ENCODE results near the gene CMTM5. TPM values are rescaled to one million over a fixed set of nuclear protein-coding genes. Genes with fewer than 3 reads are reported as not detected.

Gene CMTM5
- polyA plus RNA-seq, 3 donors from 2014 or later: 0.27 to 4.0 TPM; not detected in 1

DNA sequence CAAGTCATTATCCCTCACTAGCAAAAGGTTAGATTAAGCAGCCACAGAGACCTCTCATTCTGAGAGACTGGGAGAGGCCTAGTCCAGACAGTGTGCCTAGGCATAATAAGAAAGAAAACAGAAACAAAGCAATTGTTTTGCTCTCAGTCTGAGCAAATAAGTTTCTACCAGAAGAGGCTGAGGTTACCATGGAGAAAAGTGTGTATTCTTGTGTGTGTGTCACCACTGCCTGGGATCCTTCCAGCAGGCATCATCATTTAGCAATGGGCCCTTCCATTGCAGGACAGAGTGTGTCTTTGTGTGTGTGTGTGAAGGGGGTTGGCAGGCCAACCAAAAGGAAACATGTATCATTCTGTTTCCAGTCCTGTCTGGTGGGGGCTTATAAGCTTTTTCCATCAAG is 15.5 kb upstream of the CMTM5 start:
- Mint-ChIP-seq H3K27ac (no peak overlapping the region), H3K9me3 (no peaks in the 10 kb centered on the region), H3K4me3 (no peak overlapping the region), H3K36me3 (no peaks in the 10 kb centered on the region), H3K4me1 (no peaks in the 10 kb centered on the region), H3K27me3 (ENCODE audit: low read depth in 3 of 3) (peaks cover 3 to 6% (median 5%) of the 10 kb centered on the region in 3 donors)
- no peak for DNase-seq

DNA sequence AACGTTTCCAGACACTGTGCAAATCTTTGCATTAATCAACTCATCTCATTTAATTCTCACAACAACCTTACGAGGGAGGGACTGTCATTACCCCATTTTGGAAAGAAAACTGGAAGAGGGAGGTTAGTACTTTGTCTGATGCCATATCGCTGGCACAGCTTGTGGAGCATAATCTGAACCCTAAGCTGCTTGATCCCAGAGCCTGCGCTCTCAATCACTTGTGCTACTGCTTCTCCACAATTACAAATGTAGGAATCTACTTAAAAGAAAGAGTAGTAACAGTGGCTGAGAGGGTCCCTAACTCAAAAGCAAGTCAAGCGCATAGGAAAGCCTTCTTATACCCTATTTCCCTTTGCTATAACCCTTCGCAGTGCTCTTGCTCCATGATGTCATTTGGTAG is 15.1 kb upstream of the CMTM5 start:
- no peak for DNase-seq
- Mint-ChIP-seq H3K27me3 (ENCODE audit: low read depth in 3 of 3) (peaks cover 3 to 5% (median 4%) of the 10 kb centered on the region in 3 donors), H3K4me3 (no peak overlapping the region), H3K27ac (no peak overlapping the region), H3K9me3 (no peaks in the 10 kb centered on the region), H3K36me3 (no peaks in the 10 kb centered on the region), H3K4me1 (no peaks in the 10 kb centered on the region)

DNA sequence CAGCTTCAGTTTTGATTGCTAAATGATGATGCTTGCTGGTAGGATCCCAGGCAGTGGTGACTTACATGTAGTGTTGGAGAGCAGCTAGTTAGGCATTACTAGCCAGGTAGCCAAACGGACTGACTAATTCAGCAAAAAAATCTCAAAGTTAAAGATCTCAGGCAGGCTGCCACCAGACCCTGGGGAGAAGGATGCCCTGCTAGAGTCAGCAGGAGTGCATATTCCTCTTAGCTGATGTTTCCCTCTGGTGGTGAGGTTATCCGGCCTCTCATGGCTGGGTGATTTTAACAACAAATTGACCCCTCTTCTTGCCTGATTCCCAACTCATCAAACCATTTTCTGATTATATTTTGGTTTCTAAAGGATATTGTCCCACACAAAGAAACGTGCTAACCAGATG is 14.6 kb upstream of the CMTM5 start:
- H3K27me3 Mint-ChIP-seq (ENCODE audit: low read depth in 3 of 3): peaks cover 4 to 8% (median 4%) of the 10 kb centered on the region in 3 donors
- DNase-seq: no peak
- H3K4me1 Mint-ChIP-seq: no peaks in the 10 kb centered on the region
- no peak overlapping the region for H3K27ac Mint-ChIP-seq
- no peak overlapping the region for H3K4me3 Mint-ChIP-seq
- no peaks in the 10 kb centered on the region for H3K36me3 Mint-ChIP-seq
- no peaks in the 10 kb centered on the region for H3K9me3 Mint-ChIP-seq

DNA sequence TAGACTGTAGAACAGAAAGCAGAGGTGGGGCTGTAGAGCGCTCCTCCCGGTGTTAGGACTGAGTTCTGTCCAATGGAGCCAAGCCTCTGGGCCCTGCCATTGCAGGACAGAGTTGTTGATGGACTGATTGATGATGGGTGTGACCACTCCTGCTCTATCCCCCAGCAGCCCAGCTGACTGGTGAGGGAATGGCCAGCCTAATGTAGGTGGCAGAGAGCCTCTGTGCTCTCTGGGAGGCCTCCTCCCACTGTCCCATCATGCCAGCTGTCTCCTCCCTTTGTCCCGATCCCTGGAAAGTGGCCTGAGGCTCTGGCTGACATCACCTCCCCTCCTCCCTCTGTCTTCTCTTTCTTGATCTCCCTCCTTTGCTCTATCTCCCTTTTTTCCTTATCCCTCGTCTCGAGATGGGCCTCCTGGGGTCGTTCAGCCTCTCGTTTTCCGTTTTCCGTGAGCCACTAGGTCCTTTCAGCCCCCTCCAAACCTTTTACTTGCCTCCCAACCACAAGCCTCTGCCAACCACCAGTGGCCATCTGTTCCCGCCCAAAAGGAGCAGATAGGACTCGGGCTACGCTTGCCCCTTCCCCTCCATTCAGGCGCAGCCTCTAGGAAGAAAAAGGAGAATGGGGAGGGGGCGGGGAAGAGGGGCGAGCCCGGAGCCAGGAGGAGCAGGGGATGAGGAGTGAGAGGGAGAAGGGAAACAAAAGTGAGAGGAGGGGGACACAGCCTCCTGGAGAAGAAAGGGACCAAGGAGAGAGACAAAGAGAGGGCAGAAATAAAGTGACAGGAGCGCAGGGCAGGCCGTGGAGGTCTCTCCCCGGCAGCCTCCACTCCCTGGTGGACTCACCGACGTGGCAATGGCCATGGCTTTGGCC is 12.4 kb upstream of the CMTM5 start:
- DNase-seq: no peak
- Mint-ChIP-seq H3K27ac (no peak overlapping the region), H3K4me3 (no peak overlapping the region), H3K4me1 (no peaks in the 10 kb centered on the region), H3K36me3 (no peaks in the 10 kb centered on the region), H3K27me3 (ENCODE audit: low read depth in 3 of 3) (peaks cover 4 to 7% (median 6%) of the 10 kb centered on the region in 3 donors), H3K9me3 (no peaks in the 10 kb centered on the region)

DNA sequence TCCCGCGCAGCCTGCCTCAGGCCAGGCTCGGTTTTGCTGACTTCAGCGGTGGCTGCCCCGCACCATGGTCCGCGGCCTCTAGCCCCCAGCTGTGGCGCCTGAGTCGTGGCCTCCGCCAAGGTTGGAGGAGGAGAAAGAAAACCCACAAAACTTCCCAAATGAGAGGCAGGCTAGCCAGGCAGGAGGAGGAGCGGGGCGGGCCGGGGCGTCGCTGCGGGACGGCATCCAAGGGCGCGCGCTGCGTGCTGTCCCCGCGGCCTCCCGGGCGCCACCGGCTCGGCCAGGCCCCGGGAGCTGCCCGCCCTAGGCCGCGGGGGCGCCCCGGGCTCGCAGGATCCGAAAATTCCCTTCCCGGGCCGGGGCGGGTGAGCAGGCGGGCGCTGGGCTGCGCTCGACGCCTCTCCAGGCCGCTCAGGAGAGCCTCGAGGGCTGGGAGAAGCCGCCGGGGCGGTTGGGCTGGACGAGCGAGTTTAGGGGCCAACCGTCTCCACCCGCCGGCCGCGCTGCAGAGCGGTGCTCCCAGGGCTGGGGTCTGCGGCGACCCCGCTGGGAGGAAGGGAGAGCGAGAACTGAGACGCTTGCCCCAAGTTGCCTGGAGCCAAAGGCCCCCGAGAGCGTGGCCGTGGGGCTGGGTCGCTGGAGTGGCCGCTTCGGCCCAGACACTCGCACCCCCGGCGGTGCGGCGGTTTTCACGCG is 11.7 kb upstream of the CMTM5 start, which contains the start of gene EFS:
EFS (minus strand) TSS at position 137 of the 696 bp plus-strand sequence. CDS start 147 bp downstream, outside the sequence.
- no peak for DNase-seq
- no peak within 1 kb of the TSS for H3K27ac Mint-ChIP-seq
- no peak within 1 kb of the TSS for H3K4me3 Mint-ChIP-seq
- no peaks in the 10 kb centered on the region for H3K4me1 Mint-ChIP-seq
- no peaks in the 10 kb centered on the region for H3K36me3 Mint-ChIP-seq
- peaks cover 4 to 7% (median 6%) of the 10 kb centered on the region in 3 donors for H3K27me3 Mint-ChIP-seq (ENCODE audit: low read depth in 3 of 3)
- H3K9me3 Mint-ChIP-seq: no peaks in the 10 kb centered on the region

DNA sequence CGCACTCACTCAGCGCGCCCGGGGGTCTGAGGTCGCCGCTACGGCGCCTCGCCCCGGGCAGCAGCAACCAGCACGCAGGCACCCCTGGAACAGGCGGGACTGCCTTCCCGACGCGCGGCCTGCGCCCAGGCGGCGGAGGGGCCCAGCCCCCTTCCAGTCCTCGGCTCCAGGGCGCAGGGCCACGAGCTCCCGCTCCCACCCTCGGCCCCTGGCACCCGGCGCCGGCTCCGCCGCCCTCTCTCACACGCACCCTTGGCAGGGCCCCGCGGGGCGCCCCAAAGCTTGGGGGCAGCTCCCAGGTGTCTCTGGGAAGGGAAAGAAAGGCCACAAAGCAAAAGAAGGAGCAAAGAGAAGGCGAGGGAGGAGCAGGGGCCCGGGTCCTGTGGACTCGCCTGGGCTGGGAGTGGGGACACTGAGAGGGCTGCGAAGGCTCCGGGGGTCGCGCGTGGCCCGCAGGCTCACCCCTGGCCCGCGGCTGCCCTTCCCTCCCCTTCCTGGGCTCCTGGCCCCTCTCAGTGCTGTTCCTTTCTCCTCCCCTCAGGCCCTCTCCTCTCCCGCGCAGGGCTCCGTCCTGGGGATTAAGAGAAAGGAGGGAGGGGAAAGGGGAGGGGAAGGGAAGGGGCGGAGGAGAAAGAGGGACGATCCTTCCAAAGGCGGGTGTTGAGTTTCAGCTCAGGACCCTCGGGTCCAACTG is 11.0 kb upstream of the CMTM5 start:
- H3K27me3 Mint-ChIP-seq (ENCODE audit: low read depth in 3 of 3): peaks cover 4 to 7% (median 6%) of the 10 kb centered on the region in 3 donors

DNA sequence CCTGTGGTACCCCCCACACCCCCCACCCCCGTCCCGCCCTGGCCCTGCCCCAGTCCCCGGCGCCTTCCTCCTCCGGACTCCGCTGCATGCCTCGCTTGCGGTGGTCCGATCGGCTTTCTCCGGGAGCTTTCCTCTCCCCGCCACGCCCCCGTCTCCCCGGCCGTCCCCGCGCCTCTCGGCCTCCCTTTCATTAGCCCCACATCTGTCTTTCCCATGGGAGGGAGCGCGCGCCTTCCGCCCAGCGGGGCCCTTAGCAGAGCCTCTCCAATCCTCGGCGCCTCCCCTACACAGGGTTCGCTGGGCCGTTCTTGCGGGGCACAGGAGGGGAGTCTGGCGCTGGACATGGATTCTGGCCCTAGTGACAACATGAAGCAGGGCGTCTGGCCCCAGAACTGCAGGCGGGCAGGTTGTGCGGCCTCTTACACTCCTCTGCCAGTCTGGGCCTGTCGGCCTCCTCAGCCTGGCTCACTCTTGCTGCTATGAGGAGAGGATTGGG is 10.4 kb upstream of the CMTM5 start:
- no peak for DNase-seq
- Mint-ChIP-seq H3K36me3 (no peaks in the 10 kb centered on the region), H3K27ac (no peak overlapping the region), H3K9me3 (no peaks in the 10 kb centered on the region), H3K4me1 (no peaks in the 10 kb centered on the region), H3K4me3 (no peak overlapping the region), H3K27me3 (ENCODE audit: low read depth in 3 of 3) (peaks cover 4 to 7% (median 7%) of the 10 kb centered on the region in 3 donors)

More for the DNA sequence above, 11.0 kb upstream of the CMTM5 start:
- no peaks in the 10 kb centered on the region for H3K4me1 Mint-ChIP-seq
- no peak overlapping the region for H3K27ac Mint-ChIP-seq
- H3K4me3 Mint-ChIP-seq: no peak overlapping the region
- DNase-seq: no peak
- H3K36me3 Mint-ChIP-seq: no peaks in the 10 kb centered on the region
- no peaks in the 10 kb centered on the region for H3K9me3 Mint-ChIP-seq

DNA sequence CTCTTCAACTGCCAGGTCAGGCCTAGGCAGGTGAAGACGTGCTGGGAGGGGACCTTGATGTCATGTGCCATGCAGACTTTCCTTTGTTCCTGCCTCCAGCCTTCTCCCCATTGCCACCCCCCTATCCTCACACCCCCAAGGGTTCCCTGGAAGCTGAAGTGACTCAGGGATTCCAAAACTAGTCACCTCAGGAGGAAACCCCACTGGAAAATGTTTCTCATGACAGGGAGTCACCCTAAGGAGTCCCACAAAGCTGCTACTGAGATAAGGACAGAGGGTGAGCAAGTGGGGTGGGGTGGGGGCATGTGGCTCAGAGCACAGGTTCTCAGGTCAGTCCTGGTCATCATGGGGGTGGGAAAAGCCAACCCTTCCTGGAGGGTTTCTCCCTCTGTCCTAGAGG is 6.6 kb upstream of the CMTM5 start:
- Mint-ChIP-seq H3K9me3 (no peaks in the 10 kb centered on the region), H3K27ac (no peak overlapping the region), H3K4me3 (no peak overlapping the region), H3K4me1 (no peaks in the 10 kb centered on the region), H3K36me3 (no peaks in the 10 kb centered on the region), H3K27me3 (ENCODE audit: low read depth in 3 of 3) (peaks cover 2 to 4% (median 3%) of the 10 kb centered on the region in 3 donors)
- no peak for DNase-seq

DNA sequence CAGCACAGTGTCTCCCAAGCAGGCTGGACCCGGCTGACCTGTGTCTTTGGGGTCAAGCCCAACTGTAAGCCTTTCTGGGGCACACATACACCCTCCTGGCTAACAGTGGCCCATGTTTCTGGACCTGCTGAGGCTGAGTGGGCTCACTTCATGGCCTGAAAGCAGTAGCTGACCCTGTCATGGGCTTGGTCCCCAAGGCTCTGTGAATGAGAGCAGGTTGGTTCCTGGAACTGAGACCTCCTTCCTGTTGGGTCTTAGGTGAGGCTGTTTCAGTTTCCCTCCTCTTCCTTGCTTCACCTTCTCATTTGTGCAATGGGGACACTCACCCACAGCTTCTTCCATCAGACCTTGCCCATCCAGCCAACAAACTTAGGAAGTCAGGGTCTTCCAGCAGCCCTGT is 5.0 kb upstream of the CMTM5 start:
- DNase-seq: no peak
- Mint-ChIP-seq H3K4me1 (no peaks in the 10 kb centered on the region), H3K4me3 (no peak overlapping the region), H3K9me3 (no peaks in the 10 kb centered on the region), H3K27ac (no peak overlapping the region), H3K36me3 (no peaks in the 10 kb centered on the region), H3K27me3 (ENCODE audit: low read depth in 3 of 3) (peaks cover 2 to 4% (median 3%) of the 10 kb centered on the region in 3 donors)

DNA sequence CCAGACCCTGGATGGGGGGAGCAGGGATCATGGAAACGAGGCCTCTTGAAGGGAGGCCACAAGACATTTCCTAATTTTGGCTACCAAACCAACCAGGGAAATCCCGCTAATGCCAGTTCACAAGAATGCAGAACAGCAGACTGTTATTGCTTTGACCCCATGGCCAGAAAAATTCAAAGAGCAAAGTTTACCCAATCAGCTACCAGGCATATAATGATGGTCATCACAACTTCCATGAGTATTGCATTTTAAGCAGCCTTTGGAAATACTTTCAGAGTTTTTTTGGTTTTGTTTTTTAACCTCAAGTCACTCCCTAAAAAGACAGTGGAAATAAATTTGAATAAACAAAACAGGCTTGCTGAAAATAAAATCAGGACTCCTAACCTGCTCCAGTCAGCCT is 4.3 kb upstream of the CMTM5 start, which contains the start of gene IL25:
IL25 (plus strand) TSS at position 301 of the 400 bp plus-strand sequence.
- Mint-ChIP-seq H3K9me3 (no peaks in the 10 kb centered on the region), H3K27me3 (ENCODE audit: low read depth in 3 of 3) (peaks cover 0 to 2% (median 2%) of the 10 kb centered on the region in 3 donors), H3K4me3 (no peak within 1 kb of the TSS), H3K4me1 (no peaks in the 10 kb centered on the region), H3K27ac (no peak within 1 kb of the TSS), H3K36me3 (no peaks in the 10 kb centered on the region)
- no peak for DNase-seq

DNA sequence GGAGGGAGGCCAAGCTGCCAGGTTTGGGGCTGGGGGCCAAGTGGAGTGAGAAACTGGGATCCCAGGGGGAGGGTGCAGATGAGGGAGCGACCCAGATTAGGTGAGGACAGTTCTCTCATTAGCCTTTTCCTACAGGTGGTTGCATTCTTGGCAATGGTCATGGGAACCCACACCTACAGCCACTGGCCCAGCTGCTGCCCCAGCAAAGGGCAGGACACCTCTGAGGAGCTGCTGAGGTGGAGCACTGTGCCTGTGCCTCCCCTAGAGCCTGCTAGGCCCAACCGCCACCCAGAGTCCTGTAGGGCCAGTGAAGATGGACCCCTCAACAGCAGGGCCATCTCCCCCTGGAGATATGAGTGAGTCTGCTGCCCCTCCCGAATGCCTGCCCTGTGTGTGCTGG is 3.8 kb upstream of the CMTM5 start:
- peaks cover 0 to 2% (median 2%) of the 10 kb centered on the region in 3 donors for H3K27me3 Mint-ChIP-seq (ENCODE audit: low read depth in 3 of 3)
- H3K4me1 Mint-ChIP-seq: no peaks in the 10 kb centered on the region
- no peak overlapping the region for H3K27ac Mint-ChIP-seq
- no peaks in the 10 kb centered on the region for H3K36me3 Mint-ChIP-seq
- no peaks in the 10 kb centered on the region for H3K9me3 Mint-ChIP-seq
- no peak for DNase-seq
- H3K4me3 Mint-ChIP-seq: no peak overlapping the region

DNA sequence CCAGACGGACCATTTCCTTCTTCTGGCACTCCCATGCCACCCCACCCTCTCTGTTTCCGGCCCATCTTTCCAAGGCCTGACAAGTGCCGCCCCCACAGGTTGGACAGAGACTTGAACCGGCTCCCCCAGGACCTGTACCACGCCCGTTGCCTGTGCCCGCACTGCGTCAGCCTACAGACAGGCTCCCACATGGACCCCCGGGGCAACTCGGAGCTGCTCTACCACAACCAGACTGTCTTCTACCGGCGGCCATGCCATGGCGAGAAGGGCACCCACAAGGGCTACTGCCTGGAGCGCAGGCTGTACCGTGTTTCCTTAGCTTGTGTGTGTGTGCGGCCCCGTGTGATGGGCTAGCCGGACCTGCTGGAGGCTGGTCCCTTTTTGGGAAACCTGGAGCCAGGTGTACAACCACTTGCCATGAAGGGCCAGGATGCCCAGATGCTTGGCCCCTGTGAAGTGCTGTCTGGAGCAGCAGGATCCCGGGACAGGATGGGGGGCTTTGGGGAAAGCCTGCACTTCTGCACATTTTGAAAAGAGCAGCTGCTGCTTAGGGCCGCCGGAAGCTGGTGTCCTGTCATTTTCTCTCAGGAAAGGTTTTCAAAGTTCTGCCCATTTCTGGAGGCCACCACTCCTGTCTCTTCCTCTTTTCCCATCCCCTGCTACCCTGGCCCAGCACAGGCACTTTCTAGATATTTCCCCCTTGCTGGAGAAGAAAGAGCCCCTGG is 1.2 kb upstream of the CMTM5 start:
- H3K36me3 Mint-ChIP-seq: no peaks in the 10 kb centered on the region
- no peak for DNase-seq
- no peaks in the 10 kb centered on the region for H3K9me3 Mint-ChIP-seq
- H3K27me3 Mint-ChIP-seq (ENCODE audit: low read depth in 3 of 3): peaks cover 0 to 5% (median 2%) of the 10 kb centered on the region in 3 donors
- no peak overlapping the region for H3K4me3 Mint-ChIP-seq
- no peak overlapping the region for H3K27ac Mint-ChIP-seq
- no peaks in the 10 kb centered on the region for H3K4me1 Mint-ChIP-seq

DNA sequence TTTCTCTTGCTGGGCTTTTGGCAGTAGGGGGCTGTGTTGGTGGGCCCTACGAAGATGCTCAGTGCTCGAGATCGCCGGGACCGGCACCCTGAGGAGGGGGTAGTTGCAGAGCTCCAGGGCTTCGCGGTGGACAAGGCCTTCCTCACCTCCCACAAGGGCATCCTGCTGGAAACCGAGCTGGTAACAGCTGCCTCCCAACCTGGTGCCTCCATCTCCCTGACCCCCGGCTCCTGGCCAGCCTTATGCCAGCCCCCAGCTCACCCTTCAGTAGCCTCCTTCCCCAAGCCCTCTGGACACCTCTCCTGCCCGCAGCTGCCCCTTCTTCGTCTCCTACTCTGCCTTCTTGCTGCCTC is 328 bp downstream of the CMTM5 start:
- no peak for DNase-seq
- Mint-ChIP-seq H3K9me3 (no peaks in the 10 kb centered on the region), H3K27ac (no peak overlapping the region), H3K36me3 (no peaks in the 10 kb centered on the region), H3K27me3 (ENCODE audit: low read depth in 3 of 3) (peaks cover 1 to 7% (median 2%) of the 10 kb centered on the region in 3 donors), H3K4me3 (no peak overlapping the region), H3K4me1 (no peaks in the 10 kb centered on the region)

Measured in immature natural killer cell (primary cell).